K562 (cell line): ENCODE results near the gene PTAR1.

Experiments
- NONO ChIP-seq, 2 experiments: fragments of 200-400 bp in 1 of 2; fragments of 450-650 bp in 1 of 2; formaldehyde crosslinking in 1 of 2; IDR thresholded peaks; 2 replicates each; pipeline ENCODE4 v1.6.1; 2017; ENCODE audit warnings: low read depth in 2 of 2, mild to moderate bottlenecking in 2 of 2, moderate library complexity in 2 of 2, low read length in 1 of 2
- RFX5 ChIP-seq: IDR thresholded peaks from 2 replicates; pipeline ENCODE4 v1.6.1; 2011; ENCODE audit warnings: low read depth, mild to moderate bottlenecking, improper control_type of control experiment, low read length

DNA sequence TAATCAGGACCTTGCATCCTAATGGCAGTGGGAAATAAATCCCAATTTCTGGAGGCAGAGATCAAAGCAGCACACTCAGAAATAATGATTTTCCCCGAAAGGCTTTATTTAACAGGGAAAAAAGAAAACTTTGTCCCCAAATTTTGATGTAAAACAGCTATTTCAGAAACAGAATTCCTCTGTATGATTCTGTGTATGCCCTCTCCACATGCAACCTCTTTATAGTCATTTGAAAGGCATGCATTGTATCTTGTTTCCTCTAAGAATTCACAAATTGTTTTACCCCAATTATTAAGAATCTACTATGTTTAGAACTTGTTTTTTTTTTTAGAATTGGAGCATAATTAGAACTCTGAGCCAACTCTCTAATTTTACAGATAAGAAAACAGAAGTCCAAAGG, 2.7 kb upstream of the PTAR1 start:
- TF ChIP-seq NONO (IDR thresholded peaks at IDR 0.05; ENCODE audit: low read depth in 2 of 2, low read length in 1 of 2) (no peak), RFX5 (no peak)
